Omental fat pad (tissue), 4 donors: Measurements from ENCODE around the gene ONECUT3. TPM values are rescaled to one million over a fixed set of nuclear protein-coding genes. Genes with fewer than 3 reads are reported as not detected.

Experiments used
- ATAC-seq: fragments of 150-250 bp; one replicate; pipeline ENCODE4 v1.9.1; 2016; ENCODE audit warnings: mild to moderate bottlenecking, moderate library complexity; ENCODE audit not compliant: low FRiP score
- DNase-seq: peaks from one replicate; pipeline ENCODE4 v3.0.0-alpha.2; 2019; ENCODE audit warnings: low spot score
- total RNA-seq, 4 donors: library from RNA; depleted of rRNA; stranded (reverse); fragments of >200 nt; gene quantifications; one replicate each; pipeline ENCODE4 v1.1.0, GENCODE V29; 2016
- TF ChIP-seq, protein P1 (sequence below), 3 donors: fragments of 450-650 bp; IDR thresholded peaks; one replicate each; pipeline ENCODE4 v1.5.1; 2016 to 2017; ENCODE audit warnings: antibody characterized with exemption in 3 of 3, mild to moderate bottlenecking in 3 of 3, moderate library complexity in 2 of 3

ONECUT3 gene
- total RNA-seq, 4 donors from 2014 or later: not detected

DNA sequence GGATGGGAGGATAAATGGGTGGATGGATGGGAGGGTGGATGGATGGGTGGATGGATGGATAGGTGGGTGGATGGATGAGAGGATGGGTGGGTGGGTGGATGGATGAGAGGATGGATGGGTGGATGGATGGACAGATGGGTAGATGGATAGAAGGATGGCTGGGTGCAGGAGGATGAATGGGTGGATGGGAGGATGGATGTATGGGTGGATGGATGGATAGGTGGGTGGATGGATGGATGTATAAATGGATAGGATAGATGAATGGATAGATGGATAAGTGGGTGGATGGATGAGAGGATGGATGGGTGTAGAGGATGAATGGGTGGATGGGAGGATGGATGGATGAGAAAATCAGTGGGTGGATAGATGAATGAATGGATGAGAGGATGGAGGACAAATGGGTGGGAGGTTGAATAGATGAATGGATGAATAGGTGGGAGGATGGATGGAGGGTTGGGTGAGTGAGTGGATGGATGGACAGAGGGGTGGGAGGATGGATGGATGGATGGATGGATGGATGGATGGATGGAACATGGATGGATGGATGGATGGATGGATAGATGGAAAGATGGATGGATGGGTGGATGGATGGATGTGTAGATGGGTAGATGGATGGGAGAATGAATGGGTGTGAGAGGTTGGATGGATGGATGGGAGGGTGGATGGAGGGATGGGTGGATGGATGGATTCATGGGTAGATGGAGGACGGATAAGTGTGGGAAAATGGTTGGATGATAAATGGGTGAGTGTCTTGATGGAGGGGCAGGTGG lies 35.9 kb upstream of the ONECUT3 start:
- no peak for DNase-seq
- ATAC-seq: no peak
- TF ChIP-seq, protein P1, sequence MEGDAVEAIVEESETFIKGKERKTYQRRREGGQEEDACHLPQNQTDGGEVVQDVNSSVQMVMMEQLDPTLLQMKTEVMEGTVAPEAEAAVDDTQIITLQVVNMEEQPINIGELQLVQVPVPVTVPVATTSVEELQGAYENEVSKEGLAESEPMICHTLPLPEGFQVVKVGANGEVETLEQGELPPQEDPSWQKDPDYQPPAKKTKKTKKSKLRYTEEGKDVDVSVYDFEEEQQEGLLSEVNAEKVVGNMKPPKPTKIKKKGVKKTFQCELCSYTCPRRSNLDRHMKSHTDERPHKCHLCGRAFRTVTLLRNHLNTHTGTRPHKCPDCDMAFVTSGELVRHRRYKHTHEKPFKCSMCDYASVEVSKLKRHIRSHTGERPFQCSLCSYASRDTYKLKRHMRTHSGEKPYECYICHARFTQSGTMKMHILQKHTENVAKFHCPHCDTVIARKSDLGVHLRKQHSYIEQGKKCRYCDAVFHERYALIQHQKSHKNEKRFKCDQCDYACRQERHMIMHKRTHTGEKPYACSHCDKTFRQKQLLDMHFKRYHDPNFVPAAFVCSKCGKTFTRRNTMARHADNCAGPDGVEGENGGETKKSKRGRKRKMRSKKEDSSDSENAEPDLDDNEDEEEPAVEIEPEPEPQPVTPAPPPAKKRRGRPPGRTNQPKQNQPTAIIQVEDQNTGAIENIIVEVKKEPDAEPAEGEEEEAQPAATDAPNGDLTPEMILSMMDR (IDR thresholded peaks at IDR 0.05): no peak

DNA sequence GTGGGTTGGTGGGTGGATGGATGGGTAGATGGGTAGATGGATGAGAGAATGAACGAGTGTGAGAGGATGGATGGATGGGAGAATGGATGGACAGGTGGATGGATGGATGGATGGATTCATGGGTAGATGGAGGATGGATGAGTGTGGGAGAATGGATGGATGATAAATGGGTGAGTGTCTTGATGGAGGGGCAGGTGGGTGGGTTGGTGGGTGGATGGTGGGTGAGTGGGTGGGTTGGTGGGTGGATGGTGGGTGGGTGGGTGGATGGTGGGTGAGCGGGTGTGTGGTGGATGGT lies 35.4 kb upstream of the ONECUT3 start:
- DNase-seq (no peak), ATAC-seq (no peak)
- TF ChIP-seq, protein P1 (IDR thresholded peaks at IDR 0.05): no peak

DNA sequence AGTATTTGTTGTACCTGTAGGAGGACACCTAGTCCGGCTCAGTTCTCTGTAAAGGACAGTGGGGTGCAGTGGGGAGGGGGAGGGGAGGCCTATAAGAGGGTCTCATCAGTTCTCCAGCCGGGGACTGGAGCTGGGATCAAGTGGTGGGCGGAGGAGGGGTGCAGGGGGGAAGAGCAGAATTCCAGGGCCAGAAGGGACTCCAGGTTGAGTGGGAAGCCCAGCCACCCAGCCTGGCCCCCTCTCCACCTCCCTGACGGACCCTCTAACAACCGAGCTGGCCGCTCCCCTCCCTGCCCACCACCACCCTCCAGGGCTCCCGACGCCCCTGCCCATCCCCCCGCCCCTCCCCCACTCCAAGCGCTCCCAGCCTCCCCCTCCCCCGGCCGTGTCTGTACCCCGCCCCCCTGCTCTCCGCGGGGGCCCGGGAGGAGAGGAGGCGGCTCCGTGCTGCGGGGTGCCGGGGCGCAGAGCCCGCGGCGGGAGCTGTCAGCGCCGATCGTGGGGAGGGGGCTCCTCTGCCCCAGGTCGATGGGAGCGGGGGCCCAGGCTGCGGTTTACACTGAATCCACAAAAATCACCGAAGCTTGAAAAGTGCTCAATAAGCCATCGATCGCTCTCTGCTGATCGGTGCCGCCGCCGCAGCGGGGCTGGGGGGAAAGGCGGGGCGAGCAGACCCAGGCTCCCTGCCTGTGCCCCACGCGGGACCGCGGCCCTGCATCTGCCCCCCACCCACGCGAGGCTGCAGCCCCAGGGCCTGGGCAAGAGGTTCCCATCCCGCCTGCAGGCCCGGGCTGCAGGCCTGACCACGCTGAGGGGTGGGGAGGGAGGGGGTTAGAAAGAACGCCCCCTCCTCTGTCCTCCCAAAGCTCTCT lies 34.6 kb upstream of the ONECUT3 start:
- ATAC-seq (no peak), DNase-seq (no peak)
- TF ChIP-seq, protein P1 (IDR thresholded peaks at IDR 0.05): no peak

DNA sequence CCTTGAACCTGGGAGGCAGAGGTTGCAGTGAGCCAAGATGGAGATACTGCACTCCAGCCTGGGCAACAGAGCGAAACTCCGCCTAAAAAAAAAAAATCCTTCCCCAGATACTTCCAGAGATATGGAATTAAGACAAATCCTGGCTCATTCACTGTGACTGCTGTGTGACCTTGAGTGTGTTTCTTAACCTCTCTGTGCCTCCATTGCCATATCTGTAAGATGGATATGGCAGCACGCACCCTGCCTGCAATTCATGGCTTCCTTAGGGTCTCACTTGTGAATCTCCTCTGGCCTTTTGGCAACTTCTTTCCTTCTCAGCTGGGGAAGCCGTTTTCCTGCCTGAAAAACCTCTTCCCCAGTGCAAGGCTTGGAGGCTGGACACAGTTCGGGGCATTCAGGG lies 33.8 kb upstream of the ONECUT3 start:
- no peak for DNase-seq
- TF ChIP-seq, protein P1 (IDR thresholded peaks at IDR 0.05): no peak

DNA sequence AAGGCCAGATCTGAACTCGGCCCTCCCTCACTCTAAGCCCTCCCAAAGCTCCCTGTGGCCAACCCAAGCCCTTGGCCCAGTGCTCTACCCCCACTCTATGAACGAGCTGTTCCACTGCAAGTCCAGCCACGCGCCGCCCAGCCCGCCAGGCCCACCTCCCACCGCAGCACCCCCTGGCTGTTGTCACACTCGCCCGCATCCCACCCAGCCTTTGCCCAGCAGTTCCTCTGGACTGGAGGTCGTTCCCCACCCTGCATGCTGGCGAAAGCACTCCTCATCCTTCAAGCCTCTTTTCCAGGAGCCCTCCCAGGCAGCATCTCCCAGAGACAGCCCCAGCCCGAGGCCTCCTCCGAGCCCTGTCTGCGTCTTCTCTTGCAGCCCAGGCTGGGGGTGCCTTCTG lies 33.1 kb upstream of the ONECUT3 start:
- TF ChIP-seq, protein P1 (IDR thresholded peaks at IDR 0.05): no peak
- no peak for ATAC-seq
- no peak for DNase-seq

More for the DNA sequence above, 33.8 kb upstream of the ONECUT3 start:
- no peak for ATAC-seq

DNA sequence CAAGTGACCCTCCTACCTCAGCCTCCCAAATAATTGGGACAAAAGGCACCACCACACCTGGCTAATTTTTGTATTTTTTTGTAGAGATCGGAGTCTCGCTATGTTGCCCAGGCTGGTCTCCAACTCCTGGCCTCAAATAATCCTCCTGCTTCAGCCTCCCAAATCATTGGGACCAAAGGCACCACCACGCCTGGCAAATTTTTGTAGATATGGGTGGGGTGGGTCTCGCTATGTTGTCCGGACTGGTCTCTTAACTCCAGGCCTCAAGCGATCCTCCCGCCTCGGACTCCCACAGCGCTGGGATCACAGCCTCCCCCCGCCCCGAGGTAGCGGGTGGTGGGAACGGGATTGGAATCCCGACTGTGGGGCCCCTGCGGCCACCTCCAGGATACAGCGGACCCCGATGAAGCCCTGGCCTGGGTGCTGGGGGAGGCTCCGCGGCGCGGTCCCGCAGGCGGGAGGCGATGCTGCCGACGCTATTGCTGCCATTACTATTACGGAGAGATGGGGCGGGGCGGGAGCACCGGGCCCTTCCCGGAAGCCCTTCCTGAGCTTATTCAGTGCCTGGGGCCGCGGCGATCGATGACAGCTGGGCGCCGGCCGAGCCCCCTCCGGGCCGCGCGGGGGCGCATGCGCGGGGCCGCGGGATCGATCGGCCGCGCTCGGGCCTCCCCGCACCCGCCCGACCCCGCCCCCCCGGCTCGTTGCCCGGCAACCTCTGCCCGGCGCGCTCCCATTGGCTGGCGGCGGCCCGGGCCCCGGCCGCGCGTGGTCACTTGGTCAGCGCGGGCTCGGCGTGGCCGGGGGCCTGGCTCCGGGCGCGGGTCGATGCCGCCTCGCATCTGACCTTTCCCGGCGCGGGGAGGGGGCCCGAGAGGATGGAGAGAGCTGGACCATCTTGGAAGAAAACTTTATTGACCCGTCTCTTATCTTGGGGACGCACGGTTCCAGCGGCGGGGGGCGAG lies 27.9 kb upstream of the ONECUT3 start:
- DNase-seq: no peak
- TF ChIP-seq, protein P1 (IDR thresholded peaks at IDR 0.05): no peak
- ATAC-seq: peak; percentile 28
